Hippocampal formation (tissue), 2 donors: ENCODE measurements around the gene KLF16.

ENCODE experiments used
- DNase-seq, 2 donors: peaks; one replicate each; lab custom pipeline; 2025; lab: John Stamatoyannopoulos, UW

KLF16 gene

DNA sequence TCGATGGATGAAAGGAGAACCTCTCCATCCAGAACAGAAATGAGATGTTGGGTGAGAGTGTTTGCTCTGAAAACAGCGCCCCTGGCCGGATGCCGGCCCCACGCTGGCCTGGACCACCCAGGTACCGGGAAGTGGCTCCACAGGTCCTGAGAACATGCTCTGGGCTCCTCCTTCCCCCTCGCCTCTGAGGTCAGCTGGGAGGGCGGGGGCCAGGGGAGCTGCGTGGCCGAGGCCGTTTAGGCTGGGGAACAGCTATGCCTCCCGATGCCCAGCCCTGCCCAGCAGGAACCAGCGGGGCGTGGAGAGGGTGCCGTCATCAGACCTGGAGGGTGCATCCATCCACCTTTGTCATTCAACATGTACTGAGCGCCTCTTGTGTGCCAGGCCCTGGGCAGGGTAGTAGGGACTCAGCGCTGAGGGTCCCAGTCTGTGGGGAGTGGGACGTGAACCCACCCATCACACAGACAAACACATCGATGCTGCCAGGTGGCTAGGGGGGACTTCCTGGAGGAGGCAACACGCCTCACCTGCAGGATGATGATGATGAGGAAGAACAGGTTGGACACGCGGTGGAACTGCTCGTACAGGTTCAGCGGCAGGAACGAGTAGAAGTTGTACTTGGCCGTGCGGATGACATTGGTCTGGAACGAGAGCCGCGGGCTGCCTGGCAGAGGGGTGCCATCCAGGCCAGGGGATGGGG, 55.5 kb downstream of the KLF16 start:
- no peak for DNase-seq

DNA sequence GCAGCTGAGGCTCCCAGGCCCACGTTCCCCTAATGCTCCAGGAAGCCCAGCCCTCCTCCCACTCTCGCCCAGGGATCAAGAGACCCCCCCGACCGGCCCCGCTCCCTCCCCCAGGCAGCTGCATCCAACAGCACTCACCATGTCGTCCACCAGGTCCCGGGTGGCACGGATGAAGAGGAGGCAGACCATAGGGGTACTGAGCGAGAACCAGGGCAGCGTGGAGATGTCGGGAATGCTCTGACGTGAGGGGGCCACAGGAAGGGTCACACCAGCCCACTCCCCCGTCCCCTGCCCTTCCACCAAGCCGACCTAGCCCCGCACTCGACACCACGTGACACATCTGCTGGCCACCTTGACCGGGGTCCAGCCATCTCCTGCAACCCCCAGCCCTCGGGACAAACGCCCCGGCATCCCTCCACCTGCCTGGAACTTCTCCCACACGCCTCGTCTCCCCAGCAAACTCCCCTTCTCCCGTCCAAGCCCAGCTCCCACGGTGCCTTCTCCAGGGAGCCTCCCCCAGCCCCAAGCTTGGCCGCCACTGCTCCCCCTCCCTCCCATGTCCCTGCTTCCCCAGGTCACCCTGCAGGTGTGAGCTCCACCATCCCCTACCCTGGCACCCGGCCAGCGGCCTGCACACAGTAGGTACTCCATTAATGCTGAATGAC, 56.2 kb downstream of the KLF16 start:
- no peak for DNase-seq

DNA sequence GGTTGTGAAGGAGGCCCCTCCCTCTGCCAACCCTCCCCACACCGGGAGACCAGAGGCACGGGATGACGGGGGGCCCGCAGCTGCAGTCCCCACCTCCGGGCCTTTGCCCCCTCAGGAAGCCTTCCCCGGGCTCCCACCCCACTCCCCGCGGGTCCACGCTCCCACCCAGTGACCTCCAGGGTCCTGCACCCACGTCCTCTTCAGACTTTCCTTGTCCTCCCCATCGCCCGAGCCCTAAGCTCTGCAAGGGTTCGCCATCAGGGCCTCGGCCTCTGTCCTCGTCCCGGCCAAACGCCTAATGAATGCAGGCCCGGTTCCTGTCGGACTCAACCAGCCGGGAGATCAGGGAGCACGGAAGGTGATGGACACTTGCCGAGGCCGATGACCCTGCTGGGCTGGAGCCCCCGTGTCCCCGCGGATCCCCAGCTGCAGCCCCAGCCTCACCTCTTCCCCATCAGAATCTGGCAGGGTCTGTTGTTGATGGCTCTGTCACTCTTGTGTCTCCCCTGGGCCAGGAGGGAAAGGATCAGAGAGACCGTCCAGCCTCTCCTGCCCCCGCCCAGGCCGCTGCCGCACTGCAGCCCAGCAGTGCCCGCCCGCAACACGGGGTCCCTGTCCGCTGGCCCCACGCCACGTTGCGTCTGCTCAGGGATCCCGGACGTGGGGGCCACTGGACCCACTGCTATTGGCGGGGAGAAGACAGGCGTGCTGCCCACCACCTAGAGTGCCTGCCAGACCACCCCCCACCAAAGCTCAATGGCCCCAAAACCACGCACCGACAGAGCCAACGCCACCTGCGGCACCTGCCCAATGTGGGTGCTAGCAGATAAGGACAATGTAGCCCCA, 57.0 kb downstream of the KLF16 start:
- no peak for DNase-seq

DNA sequence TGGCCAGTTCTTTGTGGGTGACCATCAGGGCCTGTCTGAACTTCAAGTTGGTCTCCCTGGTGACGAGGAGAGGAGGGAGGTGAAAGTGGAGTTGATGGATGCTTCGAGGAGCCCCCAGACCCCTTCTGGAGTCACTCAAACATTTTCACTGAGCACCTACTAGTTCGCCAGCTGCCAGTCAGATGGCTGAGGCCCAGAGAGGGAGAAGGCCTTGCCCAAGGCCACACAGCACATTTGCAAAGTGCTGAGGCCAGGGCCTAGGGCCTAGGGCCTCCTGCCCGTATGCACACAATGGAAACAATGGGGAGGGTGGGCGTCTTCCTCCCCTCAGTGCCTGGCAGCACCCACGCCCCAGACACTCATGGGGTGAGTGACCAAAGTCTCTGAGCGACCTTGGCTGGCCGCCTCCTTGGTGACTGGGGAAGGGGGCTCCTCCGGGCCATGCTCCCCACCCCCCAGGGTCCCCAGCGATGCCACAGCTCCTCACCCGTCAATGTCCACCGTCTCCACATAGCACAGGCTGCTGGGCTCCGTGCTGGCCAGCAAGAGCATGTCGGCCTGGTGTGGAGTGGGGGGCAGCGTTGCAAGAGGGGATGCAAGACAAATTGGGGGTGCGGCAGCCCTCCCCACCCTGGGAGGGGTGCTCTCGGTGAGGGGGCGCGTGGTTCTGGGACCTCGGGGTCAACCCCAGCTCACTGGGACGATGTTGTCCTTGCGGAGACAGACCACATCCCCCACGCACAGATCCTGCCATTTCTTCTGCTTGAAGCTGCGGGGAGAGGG, 57.8 kb downstream of the KLF16 start:
- no peak for DNase-seq

GRCh38 chr19:1804858-1805257, 58.5 kb downstream of the KLF16 start:
- DNase-seq = no peak
